GM12892 (cell line): Measurements from ENCODE around the gene L2HGDH.

Experiments used
- POLR2A ChIP-seq: IDR thresholded peaks from 2 replicates; pipeline ENCODE4 v1.6.1; 2011; ENCODE audit warnings: low read depth, low read length, control low read depth
- POLR2AphosphoS5 ChIP-seq: IDR thresholded peaks from 2 replicates; pipeline ENCODE4 v1.6.1; 2011; ENCODE audit warnings: low read depth, low read length, control low read depth
- TAF1 ChIP-seq: IDR thresholded peaks from 2 replicates; pipeline ENCODE4 v1.6.1; 2011; ENCODE audit warnings: low read depth, mild to moderate bottlenecking, control low read depth, low read length, borderline replicate concordance

DNA sequence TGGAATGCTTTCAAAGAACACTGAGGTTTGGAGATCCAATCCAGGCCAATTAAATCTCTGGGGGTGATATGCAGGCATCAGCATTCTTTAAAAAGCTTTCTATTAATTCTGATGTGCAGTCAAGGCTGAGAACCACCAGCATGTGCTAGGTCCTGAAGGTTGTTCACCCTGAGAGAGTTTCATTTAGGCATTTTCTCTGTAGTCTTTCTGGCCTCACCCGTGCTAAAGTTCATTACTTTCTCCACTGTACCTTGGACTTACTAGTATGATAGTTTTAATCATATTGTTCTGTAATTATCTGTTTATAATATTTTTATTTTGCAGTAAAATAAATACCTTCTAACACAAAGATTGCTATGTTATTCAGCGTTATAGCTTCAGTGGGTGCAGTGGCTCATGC lies 113.5 kb downstream of the L2HGDH start:
- TF ChIP-seq POLR2AphosphoS5 (no peak), POLR2A (no peak), TAF1 (no peak)
